Measurements from ENCODE around the gene RDH13. TPM values are rescaled to one million over a fixed set of nuclear protein-coding genes. Genes with fewer than 3 reads are reported as not detected.
"Not testable (repeated sequence)": the region's sequence is repeated elsewhere in the genome, so short reads cannot be mapped to it uniquely, and the experiment has no call there.

Gene RDH13
- total RNA-seq, 4 donors from 2014 or later = 11.1 to 16.4 (median 12.3) TPM

GRCh38 chr19:55027472-55028337 lies 35.2 kb downstream of the RDH13 start:
- H3K4me1 ChIP-seq = no peaks in the 10 kb centered on the region
- no peak overlapping the region for H3K27ac ChIP-seq (replicated peaks in 1 of 4)
- H3K36me3 ChIP-seq = no peaks in the 10 kb centered on the region
- no peak overlapping the region for H3K4me3 ChIP-seq
- TF ChIP-seq EP300 (IDR thresholded peaks at IDR 0.05) (no peak), POLR2AphosphoS5 (IDR thresholded peaks at IDR 0.05) (no peak), CTCF (IDR thresholded peaks at IDR 0.05) (no peak), POLR2A (IDR thresholded peaks at IDR 0.05; ENCODE audit: low read depth) (no peak)
- H3K27me3 ChIP-seq = no peaks in the 10 kb centered on the region
- intact Hi-C loops (cut with DNase I) = no loop called here
- WGBS = 84% methylated on average over 18 of the region's 21 CpGs
- no peak for DNase-seq (ENCODE audit: extremely low spot score)
- H3K9me3 ChIP-seq = no peaks in the 10 kb centered on the region

DNA sequence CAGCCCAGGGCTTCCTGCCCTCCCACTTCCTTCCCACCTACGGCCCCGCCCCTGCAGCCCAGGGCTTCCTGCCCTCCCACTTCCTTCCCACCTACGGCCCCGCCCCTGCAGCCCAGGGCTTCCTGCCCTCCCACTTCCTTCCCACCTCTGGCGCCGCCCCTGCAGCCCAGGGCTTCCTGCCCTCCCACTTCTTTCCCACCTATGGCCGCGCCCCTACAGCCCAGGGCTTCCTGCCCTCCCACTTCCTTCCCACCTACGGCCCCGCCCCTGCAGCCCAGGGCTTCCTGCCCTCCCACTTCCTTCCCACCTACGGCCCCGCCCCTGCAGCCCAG lies 35.8 kb downstream of the RDH13 start:
- H3K36me3 ChIP-seq; DNase-seq (ENCODE audit: extremely low spot score); H3K9me3 ChIP-seq; H3K4me1 ChIP-seq; H3K4me3 ChIP-seq; H3K27ac ChIP-seq (replicated peaks in 1 of 4); H3K27me3 ChIP-seq; intact Hi-C loops (cut with DNase I): not testable (repeated sequence)
- 79% methylated on average over 2 of the region's 12 CpGs for WGBS

DNA sequence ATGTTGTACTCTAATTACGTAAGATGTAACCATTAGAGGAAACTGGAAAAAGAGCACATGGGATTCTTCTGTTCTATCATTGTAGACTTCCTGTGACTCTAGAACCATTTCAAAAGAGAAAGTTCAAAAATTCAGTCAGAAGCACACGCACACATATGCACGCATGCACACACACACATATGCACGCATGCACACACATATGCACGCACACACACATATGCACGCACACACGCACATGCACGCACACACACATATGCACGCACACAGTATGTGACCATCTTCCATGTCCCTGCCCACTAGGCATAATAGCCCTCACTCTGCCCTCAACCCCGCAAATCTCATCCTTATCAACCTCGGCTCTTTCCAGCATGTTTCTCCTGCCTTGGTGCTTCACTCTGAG lies 38.8 kb downstream of the RDH13 start:
- TF ChIP-seq EP300 (IDR thresholded peaks at IDR 0.05) = no peak
- no peak for TF ChIP-seq CTCF (IDR thresholded peaks at IDR 0.05)
- no peak for TF ChIP-seq POLR2AphosphoS5 (IDR thresholded peaks at IDR 0.05)
- no peak for TF ChIP-seq POLR2A (IDR thresholded peaks at IDR 0.05; ENCODE audit: low read depth)
- Histone ChIP-seq H3K9me3 (no peaks in the 10 kb centered on the region), H3K36me3 (no peaks in the 10 kb centered on the region), H3K27me3 (no peaks in the 10 kb centered on the region), H3K4me3 (no peak overlapping the region), H3K27ac (replicated peaks in 1 of 4) (no peak overlapping the region), H3K4me1 (no peaks in the 10 kb centered on the region)
- 73% methylated on average over 11 of the region's 11 CpGs for WGBS
- DNase-seq (ENCODE audit: extremely low spot score) = no peak
- intact Hi-C loops (cut with DNase I) = no loop called here

DNA sequence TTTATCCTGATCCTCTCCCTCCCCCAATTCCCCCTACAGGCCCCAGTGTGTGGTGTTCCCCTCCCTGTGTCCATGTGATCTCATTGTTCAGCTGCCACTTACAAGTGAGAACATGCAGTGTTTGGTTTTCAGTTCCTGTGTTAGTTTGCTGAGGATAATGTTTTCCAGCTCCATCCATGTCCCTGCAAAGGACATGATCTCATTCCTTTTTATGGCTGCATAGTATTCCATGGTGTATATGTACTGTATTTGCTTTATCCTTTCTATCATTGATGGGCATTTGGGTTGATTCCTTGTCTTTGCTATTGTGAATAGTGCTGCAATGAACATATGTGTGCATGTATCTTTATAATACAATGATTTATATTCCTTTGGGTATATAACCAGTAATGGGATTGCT lies 42.6 kb downstream of the RDH13 start:
- H3K27ac ChIP-seq (replicated peaks in 1 of 4); H3K4me1 ChIP-seq; H3K9me3 ChIP-seq; H3K4me3 ChIP-seq; DNase-seq (ENCODE audit: extremely low spot score); intact Hi-C loops (cut with DNase I); H3K36me3 ChIP-seq; H3K27me3 ChIP-seq: not testable (repeated sequence)

- Histone ChIP-seq H3K27ac (replicated peaks in 1 of 4) (no peak overlapping the region), H3K4me3 (no peak overlapping the region), H3K27me3 (no peaks in the 10 kb centered on the region), H3K36me3 (no peaks in the 10 kb centered on the region), H3K9me3 (no peaks in the 10 kb centered on the region), H3K4me1 (no peaks in the 10 kb centered on the region)
- intact Hi-C loops (cut with DNase I) = no loop called here
- 77% methylated on average over 9 of the region's 9 CpGs for WGBS
- DNase-seq (ENCODE audit: extremely low spot score) = no peak
- TF ChIP-seq CTCF (IDR thresholded peaks at IDR 0.05) (no peak), POLR2AphosphoS5 (IDR thresholded peaks at IDR 0.05) (no peak), EP300 (IDR thresholded peaks at IDR 0.05) (no peak)
These were observed 44.3 kb downstream of the RDH13 start for GRCh38 chr19:55018633-55019032.

DNA sequence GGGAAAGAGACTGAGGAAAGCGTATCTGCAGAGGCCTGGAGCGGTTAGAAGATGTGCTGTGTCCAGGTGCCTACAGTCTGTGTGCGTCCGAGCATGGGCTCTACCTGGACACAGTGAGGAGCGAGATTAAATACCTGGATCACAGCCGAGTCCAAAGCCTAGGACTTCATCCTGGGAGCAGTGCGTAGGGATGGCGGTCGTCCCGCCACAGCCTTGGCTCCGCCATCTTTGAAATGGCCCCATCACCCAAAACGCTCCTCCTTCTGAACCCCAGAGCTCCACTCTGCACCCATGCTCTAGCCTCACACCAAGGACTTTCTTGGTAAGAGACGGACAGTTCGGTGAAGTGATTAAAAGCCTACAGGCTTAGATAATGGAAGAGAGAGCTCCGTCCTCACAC lies 44.7 kb downstream of the RDH13 start:
- Histone ChIP-seq H3K36me3 (no peaks in the 10 kb centered on the region), H3K4me1 (no peaks in the 10 kb centered on the region), H3K9me3 (no peaks in the 10 kb centered on the region), H3K27me3 (no peaks in the 10 kb centered on the region), H3K27ac (replicated peaks in 1 of 4) (no peak overlapping the region), H3K4me3 (no peak overlapping the region)
- DNase-seq (ENCODE audit: extremely low spot score) = no peak
- no peak for TF ChIP-seq POLR2AphosphoS5 (IDR thresholded peaks at IDR 0.05)
- no peak for TF ChIP-seq POLR2A (IDR thresholded peaks at IDR 0.05; ENCODE audit: low read depth)
- no peak for TF ChIP-seq EP300 (IDR thresholded peaks at IDR 0.05)
- TF ChIP-seq CTCF (IDR thresholded peaks at IDR 0.05) = no peak
- intact Hi-C loops (cut with DNase I) = no loop called here
- WGBS = 91% methylated on average over 15 of the region's 15 CpGs
